ENCODE measurements around the gene EMCN.
"Not testable (repeated sequence)": the region's sequence is repeated elsewhere in the genome, so short reads cannot be mapped to it uniquely, and the experiment has no call there.

EMCN gene

GRCh38 chr4:100492129-100492528 is 25.7 kb downstream of the EMCN start:
- no peak for DNase-seq

GRCh38 chr4:100489305-100489704 is 28.5 kb downstream of the EMCN start:
- DNase-seq, result no peak

DNA sequence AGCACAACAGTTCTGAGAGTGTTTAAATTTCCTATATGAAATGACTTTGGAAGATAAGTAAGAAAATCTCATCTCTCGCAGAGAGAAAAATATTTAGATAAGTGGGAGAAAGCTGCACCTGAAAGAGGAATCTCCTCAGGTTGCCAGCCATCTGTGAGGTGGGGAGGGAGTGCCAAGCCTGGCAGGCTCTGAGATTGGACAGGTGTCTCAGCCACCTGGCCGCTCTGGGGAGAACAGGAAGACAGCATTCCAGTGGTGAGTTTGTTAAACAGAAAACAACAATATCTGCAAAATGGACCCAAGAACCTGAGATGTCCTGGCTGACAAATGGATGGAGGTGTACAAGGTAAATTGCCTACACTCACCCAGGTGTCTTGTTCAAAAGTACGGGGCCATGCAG is 31.3 kb downstream of the EMCN start:
- DNase-seq, result no peak

GRCh38 chr4:100483796-100484195 is 34.0 kb downstream of the EMCN start:
- DNase-seq, result no peak

DNA sequence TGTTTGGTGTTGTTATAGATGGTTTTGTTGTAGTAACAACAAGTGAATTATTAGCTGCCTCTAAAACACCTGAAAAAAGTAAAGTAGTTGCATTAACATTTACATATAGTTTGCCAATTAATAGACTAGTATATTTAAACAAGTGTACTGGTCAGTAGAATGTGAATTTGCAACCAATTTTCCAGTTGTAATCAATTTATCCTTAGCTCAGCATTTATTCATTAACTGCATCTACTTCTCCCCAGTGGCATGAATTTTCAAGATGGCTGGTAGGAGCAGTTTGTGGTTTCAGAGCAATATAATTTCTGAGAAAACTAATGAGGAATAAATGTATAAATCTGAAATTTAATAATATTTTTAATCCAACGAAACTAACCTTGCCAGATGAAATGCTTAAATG is 37.9 kb downstream of the EMCN start:
- no peak for DNase-seq

DNA sequence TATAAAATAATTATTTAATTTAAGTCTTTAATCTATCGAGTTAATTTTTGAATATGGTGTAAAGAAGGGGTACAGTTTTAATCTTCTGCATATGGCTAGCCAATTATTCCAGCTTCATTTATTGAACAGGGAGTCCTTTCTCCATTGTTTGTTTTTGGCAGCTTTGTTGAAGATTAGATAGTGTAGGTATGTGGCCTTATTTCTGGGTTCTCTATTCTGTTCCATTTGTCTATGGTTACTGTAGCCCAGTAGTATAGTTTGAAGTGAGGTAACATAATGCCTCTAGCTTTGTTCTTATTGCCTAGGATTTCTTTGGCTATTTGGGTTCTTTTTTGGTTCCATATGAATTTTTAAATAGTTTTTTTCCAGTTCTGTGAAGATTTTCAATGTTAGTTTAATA is 48.3 kb downstream of the EMCN start:
- DNase-seq, result no peak

DNA sequence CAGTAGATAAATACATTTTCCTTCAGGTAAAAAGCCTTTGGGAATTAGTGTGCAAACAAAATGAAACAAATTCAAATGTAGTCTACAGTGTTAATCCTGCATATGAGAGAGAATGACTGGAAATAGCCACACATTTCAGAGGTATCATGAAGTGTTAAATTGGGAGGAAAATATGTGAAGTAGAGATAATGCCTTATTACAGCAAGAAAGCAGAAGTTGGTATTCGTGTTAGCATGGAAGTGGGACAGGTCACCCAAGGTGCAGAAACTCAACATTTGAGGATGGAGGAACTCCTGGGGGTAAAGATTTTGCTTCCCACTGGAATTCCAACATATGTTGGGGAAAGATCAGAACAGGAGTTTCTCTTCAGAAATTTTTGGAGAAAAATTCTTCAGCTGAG is 51.3 kb downstream of the EMCN start:
- DNase-seq, result no peak

DNA sequence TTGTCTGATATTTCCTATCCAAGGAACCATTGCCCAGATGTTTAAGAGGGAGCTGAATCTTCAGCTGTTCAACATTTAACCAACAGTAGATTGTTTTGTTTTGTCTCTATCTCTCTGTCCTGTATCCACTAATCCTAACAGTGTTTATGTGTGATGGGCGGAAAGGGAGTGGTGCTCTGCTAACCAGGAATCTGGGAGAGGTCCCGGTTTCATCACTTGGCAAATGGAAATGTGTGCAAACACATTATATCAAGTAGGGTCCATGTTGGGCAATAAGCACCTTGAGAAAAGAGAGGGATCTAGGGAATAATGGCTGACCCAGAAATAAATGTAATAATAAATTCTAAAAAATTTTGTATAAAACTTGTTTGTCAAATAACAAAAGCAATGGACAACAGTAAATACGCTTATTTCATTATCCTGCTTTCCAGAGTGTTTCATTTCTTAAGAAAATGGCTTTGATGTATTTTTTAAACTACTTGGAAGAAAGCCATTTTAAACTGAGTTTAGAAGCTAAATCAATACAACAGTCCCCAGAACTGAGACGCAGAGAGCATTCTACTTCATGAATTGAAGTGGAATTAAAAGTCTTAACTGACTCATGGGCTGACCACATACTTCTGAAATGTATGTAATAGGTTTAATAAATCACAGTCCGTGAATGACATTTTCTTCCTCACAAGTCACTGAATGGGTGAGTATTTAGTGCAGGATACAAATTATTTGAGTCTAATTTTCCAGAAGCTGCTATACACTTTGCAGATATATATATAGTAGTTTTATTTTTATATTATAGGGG is 55.8 kb downstream of the EMCN start:
- DNase-seq, result no peak

GRCh38 chr4:100450449-100450848 is 67.4 kb downstream of the EMCN start:
- DNase-seq, result no peak

DNA sequence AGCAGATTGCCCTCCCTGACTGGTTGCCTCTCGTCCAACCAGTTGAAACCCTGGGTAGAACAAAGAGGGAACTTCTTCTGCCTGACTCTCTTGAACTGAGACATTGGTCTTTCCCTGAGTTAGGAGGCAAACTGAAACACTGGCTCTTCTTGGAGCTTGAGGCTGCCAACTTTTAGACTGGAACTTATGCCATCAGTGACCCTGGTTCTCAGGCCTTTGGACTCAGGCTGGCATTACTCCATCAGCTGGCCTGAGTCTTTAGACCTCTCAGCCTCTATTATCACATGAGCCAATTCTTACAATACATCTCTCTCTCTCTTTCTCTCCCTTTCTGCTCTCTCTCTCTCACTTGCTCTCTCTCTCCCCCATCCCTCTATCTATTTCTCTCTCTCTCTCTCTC is 86.4 kb downstream of the EMCN start:
- DNase-seq, result no peak

GRCh38 chr4:100430451-100430850 is 87.4 kb downstream of the EMCN start:
- no peak for DNase-seq

DNA sequence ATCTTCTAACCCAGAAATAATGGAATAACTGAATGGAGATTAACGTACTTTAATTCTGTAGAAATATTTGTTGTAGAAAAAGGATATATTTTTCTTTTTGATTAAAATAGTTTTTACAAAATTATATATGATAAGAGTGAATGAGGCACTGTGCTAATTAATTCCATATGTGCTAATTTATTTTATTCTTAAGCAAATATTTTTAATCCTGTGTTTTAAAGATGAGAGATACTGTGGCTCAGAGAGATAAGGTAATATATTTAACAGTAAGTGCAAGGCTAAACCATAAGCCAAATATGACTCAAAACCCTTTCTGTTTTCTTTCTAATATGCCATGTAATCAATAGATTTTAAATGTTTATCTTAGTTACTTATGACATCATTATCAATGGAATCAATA is 88.2 kb downstream of the EMCN start:
- DNase-seq, result no peak

GRCh38 chr4:100428051-100428450 is 89.8 kb downstream of the EMCN start:
- DNase-seq, result no peak

DNA sequence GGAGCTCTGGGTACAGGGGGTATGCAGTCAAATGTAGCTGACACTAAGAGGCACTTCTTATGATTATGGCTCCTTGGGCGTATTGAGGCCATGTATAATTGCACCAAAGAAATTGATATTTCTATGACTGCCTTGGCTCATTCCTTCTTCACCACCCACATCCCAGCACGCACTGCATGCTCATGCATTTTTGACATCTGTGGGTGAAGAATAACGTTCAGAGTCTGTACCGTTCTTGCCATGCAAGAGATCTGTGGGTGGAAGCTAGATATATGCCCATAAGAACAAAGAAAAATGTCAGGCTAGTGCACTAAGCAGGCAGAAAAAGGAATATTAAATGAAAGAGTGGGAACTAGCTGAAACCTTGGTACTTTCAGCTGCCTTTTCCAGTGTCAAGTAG is 93.4 kb downstream of the EMCN start:
- DNase-seq, result no peak

- no peak for DNase-seq
These were observed 94.9 kb downstream of the EMCN start for GRCh38 chr4:100422894-100423293.

DNA sequence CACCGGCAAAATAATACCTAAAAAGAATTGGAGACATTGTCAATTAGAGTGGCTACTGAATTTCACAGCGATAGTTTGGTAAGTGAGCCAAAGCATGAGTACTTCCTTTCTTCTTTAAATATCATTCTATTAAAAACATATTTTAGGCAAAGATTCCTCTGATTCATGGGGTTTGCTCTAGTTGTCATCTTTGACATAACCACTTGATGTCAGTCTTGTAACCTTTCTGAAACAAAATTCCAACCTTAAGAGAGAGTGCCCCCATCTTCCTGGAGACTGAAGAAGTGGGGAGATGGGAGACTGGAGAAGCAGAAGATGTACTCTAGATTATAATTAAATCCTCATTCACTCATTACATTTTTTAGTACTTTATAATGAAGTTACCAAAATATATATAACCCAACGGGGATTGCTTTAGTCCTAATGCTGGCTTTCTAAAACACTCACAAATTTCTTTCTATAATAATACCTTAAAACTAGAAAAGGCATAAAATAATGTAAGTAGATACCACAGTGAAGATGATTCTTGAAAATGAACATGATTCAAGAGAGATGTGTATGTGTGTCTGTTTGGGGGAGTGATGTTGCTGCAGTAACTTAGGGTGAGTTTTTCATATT is 96.4 kb downstream of the EMCN start:
- DNase-seq, result no peak

- DNase-seq, result no peak
These were observed 97.3 kb downstream of the EMCN start for GRCh38 chr4:100420571-100420970.

DNA sequence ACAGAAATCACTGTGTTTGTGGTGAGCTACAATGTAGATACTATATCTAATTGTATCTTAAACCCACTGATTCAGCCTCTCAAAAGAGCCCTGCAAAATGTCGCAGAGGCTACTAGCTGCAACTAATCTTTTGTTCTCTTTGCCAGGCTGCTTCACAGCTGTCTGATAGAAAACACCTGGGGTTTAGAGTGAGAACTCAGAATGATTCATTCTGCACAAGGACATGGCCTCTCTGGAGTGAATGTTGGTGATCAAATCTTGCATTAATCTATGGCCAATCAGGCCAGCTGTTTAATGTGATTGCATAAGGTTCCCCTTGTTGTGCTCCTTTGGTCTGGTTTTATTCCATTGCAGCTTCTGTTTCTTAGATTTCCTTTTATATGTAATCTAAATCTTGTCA is 100.3 kb downstream of the EMCN start:
- no peak for DNase-seq

- no peak for DNase-seq
These were observed 103.6 kb downstream of the EMCN start for GRCh38 chr4:100414016-100414790.

GRCh38 chr4:100391863-100392262 is 126.0 kb downstream of the EMCN start:
- DNase-seq, result no peak

DNA sequence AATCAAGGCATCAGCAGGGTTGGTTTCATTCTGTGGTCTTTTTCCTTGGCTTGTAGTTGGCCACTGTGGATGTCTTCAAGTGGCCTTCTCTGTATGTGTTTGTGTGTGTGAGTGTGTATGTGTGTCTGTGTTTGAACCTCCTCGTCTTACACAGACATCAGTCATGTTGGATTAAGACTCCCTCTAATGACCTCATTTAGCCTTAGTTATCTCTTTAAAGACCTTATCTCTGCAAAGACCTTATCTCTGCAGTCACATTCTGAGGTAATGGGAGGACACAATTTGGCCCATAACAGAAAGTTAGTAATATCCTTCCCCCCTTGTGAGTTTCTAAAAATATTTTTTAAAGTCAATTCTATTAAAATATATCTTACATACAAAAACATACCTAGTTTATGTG is 126.7 kb downstream of the EMCN start:
- DNase-seq, result no peak

DNA sequence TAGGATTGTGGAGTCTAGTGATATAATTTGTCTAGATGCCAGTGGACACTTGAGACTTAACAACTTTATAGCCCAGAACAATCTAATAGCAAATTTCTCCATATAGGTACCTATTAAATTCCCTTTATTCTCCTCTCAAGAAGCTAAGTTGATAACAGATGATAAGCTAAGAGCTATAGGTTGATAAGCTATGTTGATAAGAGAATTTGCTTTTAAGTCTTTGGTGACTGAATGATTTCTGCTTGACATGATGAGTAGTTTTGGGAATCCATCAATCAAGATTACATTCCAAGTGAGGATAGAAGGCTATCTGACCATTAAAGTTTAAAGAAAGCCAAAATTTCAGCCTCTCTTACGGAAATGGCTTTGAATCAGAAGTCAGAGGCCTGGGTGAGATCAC is 131.6 kb downstream of the EMCN start:
- no peak for DNase-seq

DNA sequence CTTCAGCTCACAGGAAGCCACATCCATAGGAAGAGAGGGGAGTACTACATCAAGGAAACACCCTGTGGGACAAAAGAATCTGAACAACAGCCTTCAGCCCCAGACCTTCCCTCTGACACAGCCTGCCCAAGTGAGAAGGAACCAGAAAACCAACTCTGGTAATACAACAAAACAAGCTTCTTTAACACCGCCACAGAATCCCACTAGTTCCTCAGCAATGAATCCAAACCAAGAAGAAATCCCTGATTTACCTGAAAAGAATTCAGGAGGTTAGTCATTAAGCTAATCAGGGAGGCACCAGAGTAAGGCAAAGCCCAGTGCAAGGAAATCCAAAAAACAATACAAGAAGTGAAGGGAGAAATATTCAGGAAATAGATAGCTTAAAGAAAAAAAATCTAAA is 137.4 kb downstream of the EMCN start:
- not testable (repeated sequence) for DNase-seq

- no peak for DNase-seq
These were observed 138.2 kb downstream of the EMCN start for GRCh38 chr4:100379583-100380105.
